Ishikawa (cell line): ENCODE results near the gene RNASEH2C.

Experiments
- CEBPB ChIP-seq: IDR thresholded peaks from 2 replicates; pipeline ENCODE4 v1.6.1; 2012
- CREB1 ChIP-seq: IDR thresholded peaks from 2 replicates; pipeline ENCODE4 v1.6.1; 2012; ENCODE audit warnings: low read depth
- EGR1 ChIP-seq: IDR thresholded peaks from 2 replicates; pipeline ENCODE4 v1.6.1; 2012
- NFIC ChIP-seq: IDR thresholded peaks from 2 replicates; pipeline ENCODE4 v1.6.1; 2012
- TAF1 ChIP-seq: IDR thresholded peaks from 2 replicates; pipeline ENCODE4 v1.6.1; 2012; ENCODE audit warnings: low read depth, mild to moderate bottlenecking
- YY1 ChIP-seq: IDR thresholded peaks from 2 replicates; pipeline ENCODE4 v1.6.1; 2012; ENCODE audit warnings: low read depth
- ZBTB7A ChIP-seq: IDR thresholded peaks from 2 replicates; pipeline ENCODE4 v1.6.1; 2012; ENCODE audit warnings: low read depth
- TF ChIP-seq, protein P1 (sequence below): IDR thresholded peaks from 2 replicates; pipeline ENCODE4 v1.6.1; 2012

- TF ChIP-seq NFIC (no peak), CEBPB (no peak), ZBTB7A (no peak), EGR1 (no peak), YY1 (no peak), CREB1 (no peak), TAF1 (no peak)
- TF ChIP-seq, protein P1, sequence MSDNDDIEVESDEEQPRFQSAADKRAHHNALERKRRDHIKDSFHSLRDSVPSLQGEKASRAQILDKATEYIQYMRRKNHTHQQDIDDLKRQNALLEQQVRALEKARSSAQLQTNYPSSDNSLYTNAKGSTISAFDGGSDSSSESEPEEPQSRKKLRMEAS = no peak
Observed at GRCh38 chr11:65696802-65697552, 23.6 kb downstream of the RNASEH2C start.
